GM12875 (cell line): ENCODE results near the gene ITGA6.

ENCODE experiments used
- H3K4me3 ChIP-seq: one replicate; pipeline ENCODE4 v1.5.1; 2011; ENCODE audit warnings: low read depth, low read length, control low read depth
- CTCF ChIP-seq: IDR thresholded peaks from 2 replicates; pipeline ENCODE4 v1.5.1; 2011; ENCODE audit warnings: low read depth, mild to moderate bottlenecking, control low read depth, inconsistent platforms, low read length, moderate library complexity, borderline replicate concordance; ENCODE audit not compliant: insufficient read depth

The ITGA6 gene

DNA sequence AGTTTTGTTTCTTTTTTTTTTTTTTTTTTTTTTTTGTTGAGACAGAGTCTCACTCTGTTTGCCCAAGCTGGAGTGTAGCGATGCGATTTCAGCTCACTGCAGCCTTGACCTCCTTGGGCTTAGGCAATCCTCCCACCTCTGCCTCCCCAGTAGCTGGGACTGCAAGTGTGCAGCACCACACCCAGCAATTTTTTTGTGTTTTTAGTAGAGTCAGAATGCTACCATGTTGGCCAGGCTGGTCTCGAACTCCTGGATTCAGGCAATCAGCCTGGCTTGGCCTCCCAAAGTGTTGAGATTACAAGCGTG is 8.2 kb downstream of the ITGA6 start:
- H3K4me3 ChIP-seq = no peak overlapping the region
- TF ChIP-seq CTCF = no peak

GRCh38 chr2:172436889-172437288 is 9.5 kb downstream of the ITGA6 start:
- no peak overlapping the region for H3K4me3 ChIP-seq
- TF ChIP-seq CTCF = no peak

DNA sequence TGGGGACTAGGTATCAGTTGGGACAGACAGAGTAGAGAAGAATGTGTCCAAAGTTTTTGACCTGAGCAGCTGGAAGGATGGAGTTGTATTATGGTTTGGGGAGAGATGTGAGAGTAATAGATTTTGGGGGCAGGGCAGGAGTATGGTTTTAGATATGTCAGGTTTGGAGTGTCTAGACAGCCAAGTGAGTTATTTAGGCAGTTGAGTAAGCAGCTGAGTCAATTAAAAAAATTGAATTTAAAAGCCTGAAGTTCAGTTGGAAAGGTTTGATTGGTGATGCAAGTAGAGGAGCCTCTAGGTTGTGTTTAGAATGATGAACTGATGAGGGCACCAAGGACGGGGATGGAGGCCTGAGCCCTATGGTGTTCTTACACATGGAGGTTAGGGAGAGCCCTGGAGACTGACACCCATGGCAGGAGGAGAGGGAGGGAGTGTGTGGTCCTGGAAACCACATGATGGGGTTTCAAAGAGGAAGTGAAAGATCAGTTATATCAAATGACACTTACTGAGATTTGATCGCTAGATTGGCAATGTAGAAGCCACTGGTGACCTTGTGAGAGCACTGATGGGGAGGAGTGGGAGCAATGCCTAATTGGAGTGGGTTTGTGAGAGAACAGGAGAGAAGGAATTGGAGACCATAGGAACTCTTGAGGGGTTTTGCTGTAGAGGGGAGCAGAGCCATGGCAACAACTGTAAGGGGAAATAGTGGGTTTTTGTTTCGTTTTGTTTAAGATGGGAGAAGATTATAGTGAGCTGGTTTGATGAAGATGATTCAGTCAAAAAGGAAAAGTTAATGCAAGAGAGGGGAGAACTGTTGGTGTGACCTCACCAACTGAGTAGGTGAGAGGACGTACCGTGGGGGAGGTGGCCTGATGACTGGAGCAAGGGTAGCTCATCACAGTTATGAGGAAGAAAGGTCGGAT is 10.3 kb downstream of the ITGA6 start:
- TF ChIP-seq CTCF = no peak
- no peak overlapping the region for H3K4me3 ChIP-seq

DNA sequence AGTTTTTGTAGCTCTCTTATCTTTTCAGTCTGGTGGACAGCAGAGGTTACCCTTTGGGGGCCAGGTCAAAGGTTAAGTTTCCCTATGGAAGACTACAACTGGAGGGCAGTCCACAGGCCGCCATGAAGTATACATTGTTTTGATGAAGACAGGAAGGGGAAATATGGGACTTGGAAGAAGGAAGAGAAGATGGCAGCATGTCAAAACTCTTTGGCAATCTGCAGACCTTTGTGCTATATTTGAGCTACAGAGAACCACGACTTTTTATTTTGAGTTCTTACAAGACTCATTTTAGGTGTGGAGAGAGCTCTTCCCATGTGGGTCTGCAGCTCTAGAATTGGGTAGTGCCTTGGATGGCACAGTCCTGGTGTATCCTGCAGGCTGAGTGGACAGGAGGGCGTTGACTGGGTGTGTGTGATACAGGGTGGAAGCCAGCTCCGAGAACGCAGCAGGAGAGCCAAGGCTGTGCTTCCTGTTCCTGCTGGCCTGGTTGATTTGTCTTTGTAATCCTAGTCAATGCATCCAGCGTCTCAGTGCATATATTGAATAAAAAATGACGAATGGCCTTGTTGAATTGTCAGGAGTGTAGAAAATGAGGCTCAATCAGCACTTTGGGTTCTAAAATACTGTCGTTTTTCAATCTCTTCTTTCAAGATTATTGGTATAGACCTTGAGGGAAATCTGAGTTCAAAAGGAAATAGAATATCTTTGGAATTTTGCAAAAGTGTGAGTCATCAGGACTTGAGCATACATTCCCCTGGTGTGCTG is 11.5 kb downstream of the ITGA6 start:
- no peak for TF ChIP-seq CTCF
- H3K4me3 ChIP-seq = no peak overlapping the region

- TF ChIP-seq CTCF = no peak
- no peak overlapping the region for H3K4me3 ChIP-seq
Measured at GRCh38 chr2:172439509-172439860, 12.1 kb downstream of the ITGA6 start.

DNA sequence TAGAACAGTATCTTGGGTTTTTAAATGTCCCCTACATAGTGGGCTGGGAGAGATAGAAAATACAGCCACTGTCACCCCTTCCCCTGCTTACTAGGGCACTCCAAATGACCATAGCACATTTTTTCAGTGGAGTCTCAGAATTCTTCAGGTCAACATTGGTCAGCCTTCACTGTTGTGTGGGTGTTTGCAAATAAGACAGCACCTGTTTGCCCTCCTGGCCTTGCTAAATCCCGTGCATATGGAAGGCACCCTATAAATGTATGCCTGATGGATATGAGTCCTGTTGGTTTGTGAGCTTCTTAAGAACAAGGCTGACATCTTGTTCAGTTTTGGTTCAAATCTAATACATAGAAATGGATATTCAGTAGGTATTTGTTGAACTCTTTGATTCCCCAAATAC is 12.5 kb downstream of the ITGA6 start:
- no peak overlapping the region for H3K4me3 ChIP-seq
- no peak for TF ChIP-seq CTCF

DNA sequence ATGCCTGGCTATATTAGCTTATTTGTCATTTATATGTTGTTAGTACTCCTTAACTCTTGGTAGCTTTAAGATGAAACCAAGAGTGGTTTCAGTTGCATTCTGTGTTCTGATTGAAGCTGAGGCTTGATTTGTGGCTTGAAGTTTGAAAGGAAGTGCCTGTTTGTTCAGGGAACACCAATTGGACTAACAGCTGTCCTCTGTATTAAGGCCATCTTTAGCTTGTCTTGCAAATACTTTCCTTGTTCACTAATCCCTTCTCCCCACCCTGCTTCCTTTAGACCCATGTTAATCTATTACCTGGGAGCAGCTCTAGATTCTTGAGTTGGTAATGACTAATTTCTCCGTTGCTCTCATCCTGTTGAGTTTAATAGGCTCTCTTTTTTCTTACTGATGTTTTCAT is 13.4 kb downstream of the ITGA6 start:
- H3K4me3 ChIP-seq = no peak overlapping the region
- no peak for TF ChIP-seq CTCF
